GM19452 (cell line): Measurements from ENCODE around the gene PIGQ.

ENCODE experiments used
- ATAC-seq: cut with Tn5 transposase; IDR thresholded peaks from one replicate; pipeline ENCODE4 v1.9.1; 2021; ENCODE audit not compliant: unreplicated experiment

The PIGQ gene

GRCh38 chr16:554640-555365, 15.0 kb upstream of the PIGQ start:
- no peak for ATAC-seq

- ATAC-seq, result no peak
These were observed 14.0 kb upstream of the PIGQ start for GRCh38 chr16:555528-556473.

- ATAC-seq, result no peak
These were observed 13.1 kb upstream of the PIGQ start for GRCh38 chr16:556474-557173.

- no peak for ATAC-seq
These were observed 12.1 kb upstream of the PIGQ start for GRCh38 chr16:557463-558297.

GRCh38 chr16:558298-559020, 11.3 kb upstream of the PIGQ start:
- ATAC-seq, result no peak

GRCh38 chr16:559021-559380, 10.8 kb upstream of the PIGQ start:
- ATAC-seq, result no peak

GRCh38 chr16:559411-560203, 10.2 kb upstream of the PIGQ start:
- ATAC-seq, result no peak

- no peak for ATAC-seq
These were observed 9.5 kb upstream of the PIGQ start, which contains the start of gene PRR35 for GRCh38 chr16:560204-560700. Gene PRR35 (plus strand): TSS chr16:560394. CDS start chr16:563295, 2,901 bp downstream.

- ATAC-seq, result no peak
These were observed 8.9 kb upstream of the PIGQ start for GRCh38 chr16:560701-561412.

GRCh38 chr16:561413-561794, 8.4 kb upstream of the PIGQ start:
- ATAC-seq, result no peak

GRCh38 chr16:561957-562938, 7.5 kb upstream of the PIGQ start:
- no peak for ATAC-seq

GRCh38 chr16:563072-563644, 6.6 kb upstream of the PIGQ start:
- ATAC-seq, result no peak

GRCh38 chr16:564690-565418, 4.9 kb upstream of the PIGQ start:
- ATAC-seq, result no peak

- ATAC-seq, result no peak
These were observed 4.1 kb upstream of the PIGQ start for GRCh38 chr16:565419-566330.
